ENCODE data around the gene GNB1L. TPM values are rescaled to one million over a fixed set of nuclear protein-coding genes. Genes with fewer than 3 reads are reported as not detected.

GNB1L gene
- total and polyA plus RNA-seq, 2 of the 13 experiments (the other 11 are each of a cell fraction or from before 2014, with no cell fraction given) = 2.5 to 7.4 TPM

GRCh38 chr22:19823191-19823901, 31.3 kb downstream of the GNB1L start:
- peak overlapping the region; percentile 77 for H3K27ac ChIP-seq (ENCODE audit: extremely low read length, insufficient read depth, low read length)
- peak overlapping the region in 1 of 3 experiments; percentile 12; a peak in 1 of 6 replicates for H3K4me3 ChIP-seq (replicated peaks in 1 of 3; ENCODE audit: insufficient read depth in 1 of 3, low read depth in 2 of 3, low read length in 3 of 3)
- no peak overlapping the region; the same call in 1 of the 2 replicates for H3K9ac ChIP-seq (ENCODE audit: insufficient read depth, low read depth, low read length)
- in situ Hi-C loops (cut with HindIII; ENCODE audit: extremely low pct_ligation_motif_present, low pct_unique_long_range_greater_than_20kb) (no loop called here), intact Hi-C loops (cut with micrococcal nuclease; ENCODE audit: unreplicated experiment) (loop anchor here (5.0 kb wide), 1 partner anchor 69 kb away; no protein-coding TSS in a partner anchor)
- WGBS (ENCODE audit: low lambda C conversion rate) = 26% methylated on average over 3 of the region's 11 CpGs
- H2AFZ ChIP-seq (ENCODE audit: low read length) = no peak overlapping the region
- ChIA-PET CTCF (ENCODE audit: low intra/inter-chr PET ratio, low total read pairs) (no interaction called here), POLR2A (interaction anchor here (0.5 to 1.8 kb wide), 4 partner anchors 10 to 126 kb away, joined by 3 to 12 read pairs (median 4); partner anchors contain the start of genes GNB1L and RTL10)
- DNase-seq (ENCODE audit: low spot score) (no peak), FAIRE-seq (peak; percentile 48), ATAC-seq (peak; percentile 9)
- no peaks in the 10 kb centered on the region for H3K36me3 ChIP-seq (replicated peaks in 1 of 2; ENCODE audit: control insufficient read depth in 1 of 2, insufficient read depth in 2 of 2, low read length in 2 of 2)
- H4K20me1 ChIP-seq (ENCODE audit: insufficient read depth, low read length) = no peaks in the 10 kb centered on the region
- no peaks in the 10 kb centered on the region for H3K9me3 ChIP-seq (ENCODE audit: low read length)
- peak overlapping the region; percentile 83 for H3K4me2 ChIP-seq (ENCODE audit: low read depth, low read length)
- H3K79me2 ChIP-seq (ENCODE audit: insufficient read depth, low read length) = no peaks in the 10 kb centered on the region
- no peaks in the 10 kb centered on the region for H3K27me3 ChIP-seq (ENCODE audit: control insufficient read depth in 1 of 2, insufficient read depth in 2 of 2, low read length in 2 of 2)
- peaks cover 48% of the 10 kb centered on the region for H3K4me1 ChIP-seq (ENCODE audit: insufficient read depth, low read length)
- no TSS peak for BruUV-seq (replicated peaks)
- TF ChIP-seq EEA1 (CRISPR knock-in tag; IDR thresholded peaks at IDR 0.05; ENCODE audit: borderline replicate concordance) (peak; percentile 60; the same call in 1 of the 2 replicates), U2AF2 (IDR thresholded peaks at IDR 0.05; ENCODE audit: low read depth, low read length) (no peak), ZNF816 (CRISPR knock-in tag; IDR thresholded peaks at IDR 0.05; ENCODE audit: borderline replicate concordance) (no peak), PLSCR1 (CRISPR knock-in tag; IDR thresholded peaks at IDR 0.05; ENCODE audit: borderline replicate concordance) (no peak), MIER3 (CRISPR knock-in tag; IDR thresholded peaks at IDR 0.05; ENCODE audit: borderline replicate concordance) (no peak), TOE1 (CRISPR knock-in tag; IDR thresholded peaks at IDR 0.05) (no peak), FOXP1 (IDR thresholded peaks at IDR 0.05) (no peak), FOXP1 (CRISPR knock-in tag; IDR thresholded peaks at IDR 0.05) (no peak), ZNF792 (CRISPR knock-in tag; IDR thresholded peaks at IDR 0.05) (no peak), KLF6 (CRISPR knock-in tag; IDR thresholded peaks at IDR 0.05) (no peak), ZHX1 (CRISPR knock-in tag; IDR thresholded peaks at IDR 0.05; ENCODE audit: low read depth) (0 out of 2 replicates have a peak, but pooled peaks have one; percentile 28), PHF8 (CRISPR knock-in tag; IDR thresholded peaks at IDR 0.05) (no peak), ZXDC (CRISPR knock-in tag; IDR thresholded peaks at IDR 0.05) (no peak), NR2F6 (IDR thresholded peaks at IDR 0.05) (no peak), NR2F6 (CRISPR knock-in tag; IDR thresholded peaks at IDR 0.05) (no peak), TFAP4 (IDR thresholded peaks at IDR 0.05; ENCODE audit: borderline replicate concordance, low read depth) (no peak), ZNF282 (IDR thresholded peaks at IDR 0.05; ENCODE audit: partially characterized antibody) (no peak), ETV6 (CRISPR knock-in tag; conservative IDR thresholded peaks at IDR 0.05) (no peak), MZF1 (CRISPR knock-in tag; IDR thresholded peaks at IDR 0.05; ENCODE audit: borderline replicate concordance) (0 out of 2 replicates have a peak, but pooled peaks have one; percentile 84), TARDBP (CRISPR knock-in tag; IDR thresholded peaks at IDR 0.05) (no peak)

Measured in HepG2 (cell line).